PC-3 (cell line): Measurements from ENCODE around the gene GALNT18.
"Not testable (repeated sequence)": the region's sequence is repeated elsewhere in the genome, so short reads cannot be mapped to it uniquely, and the experiment has no call there.

Source experiments
- CTCF ChIP-seq: fragments of 300-600 bp; sonication (generic); conservative IDR thresholded peaks from 2 replicates; pipeline ENCODE4 v1.5.1; 2017; ENCODE audit warnings: antibody characterized with exemption, low read depth, mild to moderate bottlenecking, low read length
- EZH2 ChIP-seq: fragments of 300-600 bp; sonication (generic); IDR thresholded peaks from one replicate; pipeline ENCODE4 v1.6.1; 2017; ENCODE audit warnings: antibody characterized with exemption, mild to moderate bottlenecking, low read length; ENCODE audit not compliant: unreplicated experiment

- not testable (repeated sequence) for TF ChIP-seq CTCF, EZH2
Observed at GRCh38 chr11:11447601-11448000, 174.2 kb downstream of the GALNT18 start.
